ENCODE measurements around the gene IDE. TPM values are rescaled to one million over a fixed set of nuclear protein-coding genes. Genes with fewer than 3 reads are reported as not detected.

The IDE gene
- 10 to 100 TPM; 36.6 to 48.7 (median 41.6) TPM for total RNA-seq
- long read RNA-seq, donor 1, full-length matches to known transcripts, result 13 of 24 reads
- long read RNA-seq, donor 1, partial matches to known transcripts, result 7 of 24 reads
- long read RNA-seq, donor 1, other reads (novel, unspliced or antisense), result 4 of 24 reads
- long read RNA-seq, donor 2, full-length matches to known transcripts, result 1 of 2 reads
- long read RNA-seq, donor 2, partial matches to known transcripts, result 1 of 2 reads
- long read RNA-seq, donor 2, other reads (novel, unspliced or antisense), result 0 of 2 reads

DNA sequence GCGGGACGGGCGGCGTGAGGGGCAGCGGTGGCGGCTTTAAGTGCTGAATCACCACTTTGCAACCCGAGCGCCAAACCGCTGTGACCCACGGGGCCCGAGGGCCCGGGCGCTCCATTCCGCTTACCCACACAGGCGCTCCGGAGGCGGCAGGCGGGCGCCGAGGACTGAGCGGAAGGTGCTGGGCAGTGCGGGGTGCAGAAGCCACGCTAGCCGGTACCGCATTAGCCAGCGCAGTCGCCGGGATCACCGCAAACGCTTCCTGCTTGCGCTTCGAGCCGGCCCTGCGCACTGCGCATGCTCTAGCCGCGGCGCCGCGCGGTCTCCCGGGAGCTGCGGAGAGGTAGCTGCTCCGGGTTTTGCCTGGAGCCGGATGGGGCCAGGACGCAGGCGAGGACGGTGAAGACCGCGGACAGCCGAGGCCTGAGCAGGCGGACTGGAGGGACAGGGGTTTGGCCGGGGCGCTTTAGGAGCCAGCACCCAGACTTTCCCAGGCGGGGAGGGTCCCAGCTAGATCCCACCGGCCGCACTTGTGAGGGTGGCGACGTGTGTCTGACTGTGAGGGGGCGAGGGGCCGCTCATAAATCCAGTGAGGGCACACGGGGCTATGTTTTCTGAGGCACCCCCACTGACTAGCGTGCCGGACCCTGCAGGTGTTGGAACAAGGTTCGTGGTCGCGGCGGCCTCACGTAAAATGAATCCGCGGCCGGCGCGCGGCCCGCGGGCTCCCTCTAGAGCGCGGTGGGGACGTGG lies at the start of gene IDE:
IDE (minus strand) TSS at position 296 of the 750 bp plus-strand sequence; CDS start at position 222, 74 bp downstream.
- TF ChIP-seq, protein P1, sequence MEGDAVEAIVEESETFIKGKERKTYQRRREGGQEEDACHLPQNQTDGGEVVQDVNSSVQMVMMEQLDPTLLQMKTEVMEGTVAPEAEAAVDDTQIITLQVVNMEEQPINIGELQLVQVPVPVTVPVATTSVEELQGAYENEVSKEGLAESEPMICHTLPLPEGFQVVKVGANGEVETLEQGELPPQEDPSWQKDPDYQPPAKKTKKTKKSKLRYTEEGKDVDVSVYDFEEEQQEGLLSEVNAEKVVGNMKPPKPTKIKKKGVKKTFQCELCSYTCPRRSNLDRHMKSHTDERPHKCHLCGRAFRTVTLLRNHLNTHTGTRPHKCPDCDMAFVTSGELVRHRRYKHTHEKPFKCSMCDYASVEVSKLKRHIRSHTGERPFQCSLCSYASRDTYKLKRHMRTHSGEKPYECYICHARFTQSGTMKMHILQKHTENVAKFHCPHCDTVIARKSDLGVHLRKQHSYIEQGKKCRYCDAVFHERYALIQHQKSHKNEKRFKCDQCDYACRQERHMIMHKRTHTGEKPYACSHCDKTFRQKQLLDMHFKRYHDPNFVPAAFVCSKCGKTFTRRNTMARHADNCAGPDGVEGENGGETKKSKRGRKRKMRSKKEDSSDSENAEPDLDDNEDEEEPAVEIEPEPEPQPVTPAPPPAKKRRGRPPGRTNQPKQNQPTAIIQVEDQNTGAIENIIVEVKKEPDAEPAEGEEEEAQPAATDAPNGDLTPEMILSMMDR (IDR thresholded peaks at IDR 0.05), result peak; percentile 84
- H3K4me3 ChIP-seq, result peak within 1 kb of the TSS; percentile 88
- peaks cover 13% of the 10 kb centered on the region for H3K4me1 ChIP-seq (ENCODE audit: low read depth)
- H3K36me3 ChIP-seq (ENCODE audit: low read depth), result no peaks in the 10 kb centered on the region
- ATAC-seq (peak; percentile 95), DNase-seq (peak; percentile 90 to 95 (median 94))
- intact Hi-C loops (cut with DNase I, micrococcal nuclease), result loop anchor here (1.0 to 5.0 kb wide), 2 partner anchors 57 kb away; no protein-coding TSS in a partner anchor
- no peaks in the 10 kb centered on the region for H3K9me3 ChIP-seq

DNA sequence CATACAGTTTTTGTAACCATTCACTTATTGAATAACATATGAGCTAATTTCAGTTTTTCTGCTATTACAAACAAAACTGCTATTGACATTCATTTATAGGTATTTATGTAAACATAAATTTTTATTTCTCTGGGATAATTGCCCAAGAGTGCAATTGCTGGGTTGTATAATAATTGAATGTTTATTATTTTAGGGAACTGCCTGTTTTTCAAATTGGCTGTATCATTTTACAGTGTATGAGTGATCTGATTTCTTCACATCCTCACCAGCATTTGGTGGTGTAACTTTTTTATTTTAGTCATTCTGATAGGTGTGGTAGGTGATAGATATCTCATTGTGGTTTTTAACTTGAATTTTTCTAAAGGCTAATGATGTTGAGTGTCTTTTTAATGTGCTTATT lies 45.5 kb upstream of the IDE start:
- DNase-seq (no peak), ATAC-seq (no peak)
- H3K4me1 ChIP-seq (ENCODE audit: low read depth), result no peaks in the 10 kb centered on the region
- no peak overlapping the region for H3K4me3 ChIP-seq
- H3K9me3 ChIP-seq, result no peaks in the 10 kb centered on the region
- TF ChIP-seq, protein P1 (IDR thresholded peaks at IDR 0.05), result no peak
- intact Hi-C loops (cut with DNase I, micrococcal nuclease), result no loop called here
- no peaks in the 10 kb centered on the region for H3K36me3 ChIP-seq (ENCODE audit: low read depth)

DNA sequence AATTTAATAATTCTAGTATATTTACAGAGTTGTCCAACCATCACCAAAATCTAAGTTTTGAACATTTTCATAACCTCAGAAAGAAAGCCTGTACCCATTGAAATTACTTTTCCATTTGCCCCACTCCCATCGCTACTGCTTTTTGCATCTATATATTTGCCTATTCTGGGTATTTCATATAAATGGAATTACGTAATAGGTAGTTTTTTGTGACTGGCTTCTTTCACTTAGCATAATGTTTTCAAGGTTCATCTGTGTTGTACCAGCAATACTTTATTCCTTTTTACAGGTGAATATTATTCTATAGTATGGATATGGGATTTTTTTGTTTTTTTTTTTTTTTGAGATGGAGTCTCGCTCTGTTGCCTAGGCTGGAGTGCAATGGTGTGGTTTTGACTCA lies 41.6 kb upstream of the IDE start:
- TF ChIP-seq, protein P1 (IDR thresholded peaks at IDR 0.05), result no peak
- Histone ChIP-seq H3K4me3 (no peak overlapping the region), H3K4me1 (ENCODE audit: low read depth) (no peaks in the 10 kb centered on the region), H3K9me3 (no peaks in the 10 kb centered on the region), H3K36me3 (ENCODE audit: low read depth) (no peaks in the 10 kb centered on the region)
- no peak for DNase-seq
- intact Hi-C loops (cut with DNase I, micrococcal nuclease), result no loop called here
- no peak for ATAC-seq

DNA sequence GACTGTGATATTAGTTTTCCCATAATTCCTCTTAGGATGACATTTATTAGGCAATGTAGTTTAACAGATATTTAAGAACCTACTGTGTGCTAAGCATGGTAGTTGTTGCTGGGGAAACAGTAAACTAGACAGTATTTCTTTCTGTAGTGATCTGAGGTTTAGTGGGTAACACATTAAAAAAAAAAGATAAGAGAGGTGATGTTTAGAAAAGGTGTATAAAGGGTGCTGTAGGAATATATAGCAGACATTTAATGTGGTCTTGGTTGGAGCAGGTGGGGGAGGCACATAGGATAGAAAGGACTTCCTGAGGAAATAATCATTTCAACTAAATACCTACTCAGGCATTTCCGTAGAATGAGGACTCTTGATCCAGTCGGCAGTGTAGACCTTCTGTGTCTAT lies 30.9 kb upstream of the IDE start:
- DNase-seq, result no peak
- TF ChIP-seq, protein P1 (IDR thresholded peaks at IDR 0.05), result no peak
- no peak for ATAC-seq
- intact Hi-C loops (cut with DNase I, micrococcal nuclease), result no loop called here
- Histone ChIP-seq H3K4me3 (no peak overlapping the region), H3K36me3 (ENCODE audit: low read depth) (no peaks in the 10 kb centered on the region), H3K9me3 (no peaks in the 10 kb centered on the region), H3K4me1 (ENCODE audit: low read depth) (no peaks in the 10 kb centered on the region)

DNA sequence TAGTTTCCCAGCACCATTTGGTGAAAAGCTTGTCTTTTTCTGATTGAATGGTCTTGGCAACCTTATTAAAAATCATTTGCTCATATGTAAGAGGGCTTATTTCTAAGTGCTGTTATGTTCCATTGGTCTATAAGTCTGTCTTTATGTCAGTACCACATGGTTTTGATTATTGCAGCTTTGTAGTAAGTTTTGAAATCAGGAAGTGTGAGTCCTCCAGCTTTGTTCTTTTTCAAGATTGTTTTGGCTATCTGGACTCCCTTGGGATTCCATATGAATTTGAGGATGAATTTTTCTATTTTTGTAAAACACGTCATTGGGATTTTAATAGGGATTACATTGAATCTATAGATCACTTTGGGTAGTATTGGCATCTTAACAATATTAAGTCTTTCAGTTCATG lies 24.4 kb upstream of the IDE start:
- Histone ChIP-seq H3K36me3 (ENCODE audit: low read depth) (no peaks in the 10 kb centered on the region), H3K4me1 (ENCODE audit: low read depth) (peaks cover 14% of the 10 kb centered on the region), H3K9me3 (no peaks in the 10 kb centered on the region), H3K4me3 (no peak overlapping the region)
- TF ChIP-seq, protein P1 (IDR thresholded peaks at IDR 0.05), result no peak
- intact Hi-C loops (cut with DNase I, micrococcal nuclease), result no loop called here
- no peak for ATAC-seq
- no peak for DNase-seq

Data from mucosa of descending colon (tissue), 3 donors.